BJ (cell line): Measurements from ENCODE around the gene SCAI. TPM values are rescaled to one million over a fixed set of nuclear protein-coding genes. Genes with fewer than 3 reads are reported as not detected.

Experiments used
- CTCF ChIA-PET: fragments of 350-600 bp; formaldehyde crosslinking; extraction: SDS; loops from one replicate; lab custom pipeline; 2021; ENCODE audit warnings: antibody characterized with exemption, inconsistent platforms; lab: Yijun Ruan, JAX
- POLR2A ChIA-PET: fragments of 300-600 bp; sonication (Branson Sonifier 250); formaldehyde crosslinking; extraction: SDS; loops from one replicate; lab custom pipeline; 2021; ENCODE audit warnings: antibody characterized with exemption; lab: Charles Lee
- DNase-seq: peaks from one replicate; pipeline ENCODE4 v3.0.0-alpha.2; 2011; ENCODE audit warnings: low read depth
- H3K27me3 ChIP-seq: 2 replicates; pipeline ENCODE4 v1.6.0; 2011; ENCODE audit warnings: low read length; ENCODE audit not compliant: control insufficient read depth, insufficient read depth
- H3K36me3 ChIP-seq: 2 replicates; pipeline ENCODE4 v1.5.1; 2011; ENCODE audit warnings: low read length; ENCODE audit not compliant: control insufficient read depth, insufficient read depth
- H3K4me3 ChIP-seq: 2 replicates; pipeline ENCODE4 v1.5.1; 2011; ENCODE audit warnings: low read depth, mild to moderate bottlenecking, control low read depth, low read length
- polyA plus RNA-seq: library from polyadenylated mRNA; depleted of rRNA; stranded (reverse); fragments of >200 nt; gene quantifications from 2 replicates; pipeline ENCODE4 v1.2.3, GENCODE V29; 2011
- TF ChIP-seq, protein P1 (sequence below): IDR thresholded peaks from 2 replicates; pipeline ENCODE4 v1.5.1; 2011; ENCODE audit warnings: low read depth, mild to moderate bottlenecking, control low read depth, inconsistent platforms, low read length, moderate library complexity; ENCODE audit not compliant: insufficient read depth

The SCAI gene
- polyA plus RNA-seq, 1 experiment, result 2.0 TPM

- no peaks in the 10 kb centered on the region for H3K27me3 ChIP-seq
- H3K4me3 ChIP-seq, result no peak overlapping the region
- H3K36me3 ChIP-seq, result no peaks in the 10 kb centered on the region
- ChIA-PET CTCF (interaction anchor here (1.4 kb wide), 1 partner anchor 8 kb away, joined by 3 read pairs; no protein-coding TSS in a partner anchor), POLR2A (no interaction called here)
- TF ChIP-seq, protein P1, sequence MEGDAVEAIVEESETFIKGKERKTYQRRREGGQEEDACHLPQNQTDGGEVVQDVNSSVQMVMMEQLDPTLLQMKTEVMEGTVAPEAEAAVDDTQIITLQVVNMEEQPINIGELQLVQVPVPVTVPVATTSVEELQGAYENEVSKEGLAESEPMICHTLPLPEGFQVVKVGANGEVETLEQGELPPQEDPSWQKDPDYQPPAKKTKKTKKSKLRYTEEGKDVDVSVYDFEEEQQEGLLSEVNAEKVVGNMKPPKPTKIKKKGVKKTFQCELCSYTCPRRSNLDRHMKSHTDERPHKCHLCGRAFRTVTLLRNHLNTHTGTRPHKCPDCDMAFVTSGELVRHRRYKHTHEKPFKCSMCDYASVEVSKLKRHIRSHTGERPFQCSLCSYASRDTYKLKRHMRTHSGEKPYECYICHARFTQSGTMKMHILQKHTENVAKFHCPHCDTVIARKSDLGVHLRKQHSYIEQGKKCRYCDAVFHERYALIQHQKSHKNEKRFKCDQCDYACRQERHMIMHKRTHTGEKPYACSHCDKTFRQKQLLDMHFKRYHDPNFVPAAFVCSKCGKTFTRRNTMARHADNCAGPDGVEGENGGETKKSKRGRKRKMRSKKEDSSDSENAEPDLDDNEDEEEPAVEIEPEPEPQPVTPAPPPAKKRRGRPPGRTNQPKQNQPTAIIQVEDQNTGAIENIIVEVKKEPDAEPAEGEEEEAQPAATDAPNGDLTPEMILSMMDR, result no peak
- no peak for DNase-seq
Observed at GRCh38 chr9:125100822-125101221, 42.5 kb downstream of the SCAI start.

- ChIA-PET CTCF (interaction anchor here (0.6 kb wide), 1 partner anchor 144 kb away, joined by 3 read pairs; no protein-coding TSS in a partner anchor), POLR2A (no interaction called here)
- Histone ChIP-seq H3K27me3 (no peaks in the 10 kb centered on the region), H3K36me3 (no peaks in the 10 kb centered on the region), H3K4me3 (no peak overlapping the region)
- TF ChIP-seq, protein P1, result no peak
- no peak for DNase-seq
Observed at GRCh38 chr9:125099816-125100215, 43.5 kb downstream of the SCAI start.

DNA sequence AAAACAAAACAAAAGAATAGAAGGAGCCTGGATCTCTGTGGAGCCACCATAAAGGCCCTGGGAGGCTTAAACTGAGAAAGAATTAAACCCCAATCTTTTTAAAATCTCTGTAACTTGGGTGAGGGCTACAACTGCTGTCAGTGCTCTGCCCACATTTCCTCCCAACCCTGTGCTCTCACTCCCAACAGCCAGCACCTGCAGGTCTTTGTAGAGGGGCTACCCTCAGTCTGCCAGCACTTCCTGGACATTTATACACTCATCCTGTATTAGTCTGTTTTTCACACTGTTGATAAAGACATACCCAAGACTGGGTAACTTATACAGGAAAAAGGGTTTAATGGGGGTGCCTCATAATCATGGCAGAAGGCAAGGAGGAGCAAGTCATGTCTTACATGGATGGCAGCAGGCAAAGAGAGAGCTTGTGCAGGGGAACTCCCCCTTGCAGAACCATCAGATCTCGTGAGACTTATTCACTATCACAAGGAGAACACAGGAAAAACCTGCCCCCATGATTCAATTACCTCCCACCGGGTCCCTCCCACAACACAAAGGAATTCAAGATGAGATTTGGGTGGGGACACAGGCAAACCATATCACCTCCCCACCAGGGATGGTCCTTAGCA is 47.4 kb downstream of the SCAI start:
- Histone ChIP-seq H3K27me3 (no peaks in the 10 kb centered on the region), H3K36me3 (no peaks in the 10 kb centered on the region), H3K4me3 (no peak overlapping the region)
- CTCF ChIA-PET, result interaction anchor here (1.4 kb wide), 1 partner anchor 9 kb away, joined by 3 read pairs; no protein-coding TSS in a partner anchor
- TF ChIP-seq, protein P1, result no peak
- POLR2A ChIA-PET, result no interaction called here
- DNase-seq, result no peak

- DNase-seq, result no peak
- ChIA-PET POLR2A (no interaction called here), CTCF (no interaction called here)
- no peak overlapping the region for H3K4me3 ChIP-seq
- no peaks in the 10 kb centered on the region for H3K36me3 ChIP-seq
- no peaks in the 10 kb centered on the region for H3K27me3 ChIP-seq
- TF ChIP-seq, protein P1, result no peak
Observed at GRCh38 chr9:125091121-125091520, 52.2 kb downstream of the SCAI start.

DNA sequence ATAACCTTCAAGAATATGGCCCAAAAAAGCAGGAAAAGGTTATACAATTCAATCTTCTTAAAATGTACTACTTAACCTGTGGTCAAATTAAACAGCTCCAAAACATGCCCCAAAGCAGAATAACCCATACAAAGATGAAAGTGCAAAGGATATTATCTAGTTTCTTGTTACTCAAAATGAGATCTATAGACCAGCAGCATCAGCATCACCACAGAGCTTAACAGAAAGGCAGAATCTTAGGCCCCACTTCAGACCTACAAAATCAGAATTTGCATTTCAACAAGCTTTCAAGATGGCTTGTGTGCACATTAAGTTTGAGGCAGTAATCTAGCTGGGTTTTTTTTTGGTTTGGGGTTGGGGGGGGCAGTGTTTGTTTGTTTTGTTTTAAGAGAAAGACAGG is 54.0 kb downstream of the SCAI start:
- DNase-seq, result no peak
- Histone ChIP-seq H3K27me3 (no peaks in the 10 kb centered on the region), H3K4me3 (no peak overlapping the region), H3K36me3 (no peaks in the 10 kb centered on the region)
- ChIA-PET POLR2A (no interaction called here), CTCF (interaction anchor here (0.6 to 1.2 kb wide), 2 partner anchors 18 to 1522 kb away, joined by 3 read pairs; no protein-coding TSS in a partner anchor)
- TF ChIP-seq, protein P1, result no peak
